Amniotic stem cell (primary cell): ENCODE results near the gene MAPT.
"Not testable (repeated sequence)": the region's sequence is repeated elsewhere in the genome, so short reads cannot be mapped to it uniquely, and the experiment has no call there.

Experiments used
- DNase-seq: peaks from one replicate; lab custom pipeline; 2025; lab: John Stamatoyannopoulos, UW

Gene MAPT

DNA sequence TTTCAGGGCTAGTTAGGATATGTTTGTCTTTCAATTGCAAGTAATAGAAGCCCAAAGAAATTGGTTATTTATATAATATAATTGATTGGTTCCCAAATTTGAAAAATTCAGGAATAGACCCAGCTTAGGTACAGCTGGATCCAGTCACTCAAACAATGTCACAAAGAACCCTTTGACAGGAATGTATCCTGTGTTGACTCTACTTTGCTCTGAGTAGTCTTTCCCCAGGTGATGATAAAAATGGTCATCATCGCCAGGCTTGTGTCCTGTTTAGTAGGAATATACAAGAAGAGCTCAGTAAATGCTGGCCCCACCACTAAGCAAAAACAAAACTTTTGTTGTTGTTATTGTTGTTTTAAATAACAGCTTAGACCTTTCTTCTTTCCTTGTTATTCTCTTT lies 35.0 kb downstream of the MAPT start:
- no peak for DNase-seq

DNA sequence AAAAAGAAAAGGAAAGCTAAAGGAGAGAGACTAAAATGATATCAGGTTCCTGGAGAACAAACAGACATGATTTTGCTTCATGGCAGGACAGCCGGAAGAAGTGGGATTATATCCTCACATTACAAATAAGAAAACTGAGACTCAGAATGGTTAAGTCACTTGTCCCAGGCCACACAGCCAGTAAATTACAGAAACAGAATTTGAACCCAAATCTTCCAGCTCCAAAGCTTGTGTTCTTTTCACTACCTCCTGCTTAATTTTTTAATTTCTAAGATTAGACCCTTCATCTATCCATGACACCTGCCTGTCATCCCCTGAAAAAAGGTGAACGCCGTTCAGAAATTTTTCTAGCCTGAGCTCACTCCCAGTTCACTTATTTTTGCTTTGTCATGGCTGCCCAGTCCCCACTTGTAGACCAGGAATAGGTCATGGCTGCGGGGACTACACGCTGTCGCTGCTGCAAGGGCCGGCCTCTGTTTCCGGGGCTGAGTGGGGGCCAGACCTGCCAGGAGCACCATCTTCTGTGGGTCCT lies 36.1 kb downstream of the MAPT start:
- no peak for DNase-seq

- no peak for DNase-seq
Measured at GRCh38 chr17:45931677-45932076, 37.3 kb downstream of the MAPT start.

- DNase-seq, result no peak
Measured at GRCh38 chr17:45934044-45934979, 40.0 kb downstream of the MAPT start.

- no peak for DNase-seq
Measured at GRCh38 chr17:45935197-45935709, 40.9 kb downstream of the MAPT start.

DNA sequence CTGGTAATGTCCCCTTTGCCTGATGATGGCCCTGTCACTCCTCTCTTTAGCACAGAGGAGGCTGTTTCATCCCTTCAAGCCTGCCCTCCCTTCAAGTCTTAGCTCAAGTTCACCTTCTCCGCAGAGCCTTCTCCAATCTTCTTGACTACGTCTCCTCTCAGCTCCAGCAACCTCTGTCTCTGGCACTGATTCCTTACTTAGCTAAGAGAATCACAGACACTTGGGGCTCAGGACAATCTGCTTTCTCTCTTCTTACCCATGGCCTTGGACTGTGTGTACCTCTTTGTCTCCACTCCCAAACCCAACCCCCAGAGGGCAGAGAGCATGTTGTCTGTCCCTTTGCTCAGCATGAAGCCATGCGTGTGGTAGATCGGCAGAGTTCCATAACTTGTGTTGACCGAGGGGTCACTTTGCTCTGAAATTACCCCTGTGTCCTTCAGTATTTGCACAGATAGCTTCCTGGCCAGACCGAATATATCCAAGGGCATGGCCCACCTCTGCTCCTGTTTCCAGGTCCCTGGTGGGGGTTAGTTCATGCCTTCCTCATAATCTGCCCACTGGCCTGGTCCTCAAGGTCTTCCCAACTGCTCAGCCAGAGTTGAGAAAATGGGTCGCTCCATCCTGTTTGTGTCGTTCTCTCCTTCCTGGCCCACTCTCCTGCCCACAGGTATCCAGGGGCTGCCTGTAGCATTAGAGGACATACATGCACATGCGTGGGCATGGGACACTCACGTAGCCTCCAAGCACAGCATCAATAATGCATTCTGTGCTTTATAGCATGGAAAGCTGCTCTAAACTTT lies 41.6 kb downstream of the MAPT start:
- DNase-seq, result no peak

DNA sequence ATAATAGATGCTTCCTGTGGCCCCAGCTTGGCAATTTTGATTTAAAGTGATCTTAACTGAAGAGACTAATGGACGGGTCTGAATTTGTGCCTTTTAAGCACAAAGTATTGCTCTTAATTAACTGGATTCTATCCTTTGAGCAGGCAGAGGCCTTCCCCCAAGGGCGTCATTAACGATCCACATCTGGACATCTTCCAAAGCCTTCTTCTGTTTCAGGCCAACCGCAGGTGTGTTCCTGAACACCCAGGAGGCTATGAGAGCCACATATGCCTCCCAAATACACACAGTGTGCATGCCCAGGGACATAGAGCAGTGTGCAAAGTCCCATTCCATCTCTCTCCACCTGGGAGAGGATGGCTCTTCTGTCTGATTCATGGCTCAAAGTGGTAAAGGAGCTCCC lies 42.3 kb downstream of the MAPT start:
- DNase-seq, result no peak

DNA sequence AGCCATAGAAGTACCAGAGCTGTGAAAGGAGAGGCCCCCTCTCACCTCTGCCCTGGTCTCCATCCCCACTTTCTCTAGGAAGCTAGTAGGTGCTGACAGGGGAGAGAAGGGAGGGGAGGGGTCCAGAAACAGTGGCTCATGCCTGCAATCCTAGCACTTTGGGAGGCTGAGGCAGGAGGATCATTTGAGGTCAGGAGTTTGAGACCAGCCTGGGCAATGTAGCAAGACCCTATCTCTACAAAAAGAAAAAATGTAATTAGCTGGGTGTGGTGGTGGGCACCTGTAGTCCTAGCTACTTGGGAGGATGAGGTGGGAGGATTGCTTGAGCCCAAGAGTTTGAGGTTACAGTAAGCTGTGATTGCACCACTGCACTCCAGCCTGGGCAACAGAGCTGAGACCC lies 42.8 kb downstream of the MAPT start:
- not testable (repeated sequence) for DNase-seq

DNA sequence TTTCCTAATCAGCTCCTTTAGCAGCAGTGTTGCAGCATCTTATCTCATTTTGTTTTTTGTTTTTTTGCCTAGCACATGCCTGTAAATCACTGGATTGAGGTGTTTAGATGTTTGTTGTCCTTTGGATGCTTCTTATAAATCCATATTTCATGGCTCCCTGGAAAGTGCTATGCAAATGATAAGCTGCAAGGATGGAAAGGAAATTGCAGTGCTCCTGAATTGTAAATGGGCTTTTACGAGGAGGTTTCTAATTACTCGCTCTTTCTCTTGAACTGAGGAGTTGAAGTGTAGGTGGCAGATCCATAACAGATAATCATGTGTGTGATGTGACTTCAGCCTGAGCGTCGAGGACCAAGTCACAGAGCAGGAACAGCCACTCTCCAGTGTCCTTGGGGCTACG lies 45.0 kb downstream of the MAPT start:
- no peak for DNase-seq

- DNase-seq, result no peak
Measured at GRCh38 chr17:45940293-45940692, 45.9 kb downstream of the MAPT start.

GRCh38 chr17:45940826-45941225 lies 46.5 kb downstream of the MAPT start:
- no peak for DNase-seq

GRCh38 chr17:45941395-45941794 lies 47.0 kb downstream of the MAPT start:
- DNase-seq, result no peak

DNA sequence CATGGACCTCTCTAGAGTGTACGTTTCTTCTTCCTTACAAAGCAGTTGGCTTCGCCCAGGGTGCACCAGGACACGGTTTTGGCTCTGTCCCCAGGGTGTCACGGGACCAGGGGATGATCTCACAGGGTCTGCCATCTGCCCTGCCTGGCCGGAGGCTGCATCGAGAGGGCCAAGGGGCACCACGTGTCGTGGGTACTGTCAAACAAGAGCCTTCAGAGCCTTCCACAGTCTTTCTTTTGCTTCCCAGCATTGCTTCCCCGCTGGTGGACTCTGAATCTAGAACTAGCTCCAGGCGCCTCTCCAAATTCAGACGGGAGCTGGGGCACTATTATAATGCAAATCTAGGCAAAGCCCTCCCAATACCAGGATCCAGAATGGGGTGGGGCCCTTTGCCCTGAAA lies 47.9 kb downstream of the MAPT start:
- DNase-seq, result no peak

GRCh38 chr17:45946841-45947256 lies 52.5 kb downstream of the MAPT start:
- DNase-seq, result no peak

DNA sequence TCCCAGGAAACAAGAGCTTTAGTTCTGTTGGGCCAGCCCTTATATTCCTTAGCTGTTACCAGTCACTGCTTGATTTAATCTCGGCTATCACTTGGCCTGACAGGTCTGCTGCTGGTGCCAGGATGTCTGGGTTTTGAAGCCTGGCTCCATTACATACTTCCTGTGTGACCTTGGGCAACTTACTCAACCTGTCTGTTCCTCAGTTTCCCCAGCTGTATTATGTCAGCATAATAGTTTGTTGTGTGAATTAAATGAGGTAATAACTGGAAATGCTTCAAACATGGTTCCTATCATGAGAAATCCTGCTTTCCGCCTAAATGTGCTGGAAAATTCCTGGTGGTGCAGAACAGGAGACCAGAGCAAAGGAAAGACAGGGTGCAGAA lies 54.1 kb downstream of the MAPT start:
- DNase-seq, result no peak

- DNase-seq, result peak; percentile 26
Measured at GRCh38 chr17:45948881-45949624, 54.7 kb downstream of the MAPT start.

- no peak for DNase-seq
Measured at GRCh38 chr17:45949755-45950320, 55.5 kb downstream of the MAPT start.

DNA sequence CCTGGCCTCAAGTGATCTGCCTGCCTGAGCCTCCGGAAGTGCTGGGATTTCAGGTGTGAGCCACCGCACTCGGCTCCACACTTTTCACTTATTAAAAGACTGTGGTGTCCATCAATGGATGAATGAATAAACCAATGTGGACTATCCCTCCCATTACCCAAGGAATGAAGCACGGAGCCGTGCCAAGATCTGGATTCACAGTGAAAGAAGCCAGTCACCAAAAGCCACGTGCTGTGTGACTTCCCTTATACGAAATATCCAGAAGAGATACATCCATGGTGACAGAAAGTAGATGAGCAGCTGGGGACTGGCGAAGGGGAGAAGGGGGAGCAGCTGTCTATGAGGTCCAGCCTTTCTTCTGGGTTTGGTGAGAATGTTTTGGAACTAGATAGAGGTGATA lies 56.5 kb downstream of the MAPT start:
- no peak for DNase-seq

DNA sequence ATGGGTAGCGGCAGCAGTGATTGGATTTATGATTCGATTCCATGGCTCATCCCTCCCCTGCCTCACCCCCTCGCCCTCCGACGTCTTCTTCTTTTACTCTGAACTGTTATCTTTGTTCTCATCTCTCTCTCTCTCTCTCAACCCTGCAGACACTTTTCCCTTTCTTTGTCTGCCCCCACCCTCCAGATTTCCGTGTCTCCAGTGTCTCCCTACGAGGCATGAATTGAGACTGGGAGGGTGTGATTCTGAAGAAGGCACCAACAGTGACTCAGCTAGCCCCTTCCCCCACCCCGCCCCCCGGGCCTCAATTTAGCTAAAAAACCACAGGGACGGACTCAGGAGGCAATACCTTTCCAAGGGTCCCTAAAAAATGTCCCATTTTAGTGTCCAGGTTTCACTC lies 57.0 kb downstream of the MAPT start:
- no peak for DNase-seq

DNA sequence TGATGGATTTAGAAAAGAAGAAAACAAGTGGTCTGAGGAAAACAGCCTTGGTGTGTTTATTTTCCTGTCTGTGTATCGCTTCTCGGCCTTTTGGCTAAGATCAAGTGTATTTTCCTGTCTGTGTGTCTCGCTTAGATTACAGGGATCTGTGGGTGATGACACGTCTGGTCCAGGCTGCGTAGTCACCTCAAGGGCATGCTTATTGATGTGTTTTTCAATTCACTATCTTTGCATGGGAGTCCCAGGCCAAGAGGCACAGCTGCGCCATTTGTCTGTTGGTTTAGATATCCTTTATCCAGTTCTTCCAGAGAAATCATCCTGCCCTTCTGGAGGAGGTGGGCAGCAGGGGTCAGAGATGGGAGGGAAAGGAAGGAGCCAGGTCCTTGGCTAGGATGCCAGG lies 57.6 kb downstream of the MAPT start:
- no peak for DNase-seq

DNA sequence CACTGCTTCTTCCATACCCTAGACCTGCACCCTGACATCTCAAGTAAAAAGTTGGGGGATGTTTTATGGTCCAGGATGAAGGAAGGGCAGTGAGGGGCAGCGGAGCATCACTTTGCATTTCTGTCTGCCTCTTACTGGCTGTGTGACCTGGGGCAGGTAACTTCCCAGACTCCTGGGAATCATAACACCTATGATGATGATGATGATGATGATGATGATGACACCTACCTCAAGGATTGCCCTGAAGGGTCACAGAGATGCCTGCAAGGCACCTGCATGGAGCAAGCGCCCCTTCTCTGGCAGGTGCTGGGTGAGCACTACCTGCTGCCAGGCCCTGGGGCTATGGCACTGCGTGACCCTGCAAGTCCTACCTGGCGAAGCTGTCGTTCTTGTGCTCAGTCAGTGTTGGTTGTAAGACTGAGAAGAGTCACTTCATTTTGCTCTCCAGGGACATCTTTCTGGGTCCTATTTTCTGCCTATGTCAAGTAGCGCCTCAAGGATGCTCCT lies 58.5 kb downstream of the MAPT start:
- no peak for DNase-seq
